C4-2B (cell line): ENCODE measurements around the gene MRPL10.

ENCODE experiments used
- ZFX ChIP-seq: fragments of 450-650 bp; IDR thresholded peaks from 2 replicates; pipeline ENCODE4 v1.6.1; 2017
- TF ChIP-seq, protein P1 (sequence below): fragments of 450-650 bp; conservative IDR thresholded peaks from 2 replicates; pipeline ENCODE4 v1.5.1; 2017; ENCODE audit warnings: mild to moderate bottlenecking

DNA sequence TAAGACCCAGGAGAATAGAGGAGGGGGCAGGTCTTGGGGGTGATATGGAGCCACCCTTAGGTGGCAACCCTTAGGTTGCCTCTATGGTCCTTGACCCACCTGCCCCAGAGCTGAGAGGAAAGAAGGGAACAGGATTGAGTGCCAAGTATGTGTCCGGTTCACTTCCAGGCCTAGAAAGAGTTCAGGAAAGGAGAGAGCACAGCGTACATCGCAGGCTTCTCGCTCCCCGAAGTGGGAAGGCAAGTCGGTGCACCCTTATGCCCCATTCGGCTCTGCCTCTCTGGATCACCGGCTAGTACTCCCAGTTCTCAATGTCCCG, 19.0 kb upstream of the MRPL10 start:
- TF ChIP-seq, protein P1, sequence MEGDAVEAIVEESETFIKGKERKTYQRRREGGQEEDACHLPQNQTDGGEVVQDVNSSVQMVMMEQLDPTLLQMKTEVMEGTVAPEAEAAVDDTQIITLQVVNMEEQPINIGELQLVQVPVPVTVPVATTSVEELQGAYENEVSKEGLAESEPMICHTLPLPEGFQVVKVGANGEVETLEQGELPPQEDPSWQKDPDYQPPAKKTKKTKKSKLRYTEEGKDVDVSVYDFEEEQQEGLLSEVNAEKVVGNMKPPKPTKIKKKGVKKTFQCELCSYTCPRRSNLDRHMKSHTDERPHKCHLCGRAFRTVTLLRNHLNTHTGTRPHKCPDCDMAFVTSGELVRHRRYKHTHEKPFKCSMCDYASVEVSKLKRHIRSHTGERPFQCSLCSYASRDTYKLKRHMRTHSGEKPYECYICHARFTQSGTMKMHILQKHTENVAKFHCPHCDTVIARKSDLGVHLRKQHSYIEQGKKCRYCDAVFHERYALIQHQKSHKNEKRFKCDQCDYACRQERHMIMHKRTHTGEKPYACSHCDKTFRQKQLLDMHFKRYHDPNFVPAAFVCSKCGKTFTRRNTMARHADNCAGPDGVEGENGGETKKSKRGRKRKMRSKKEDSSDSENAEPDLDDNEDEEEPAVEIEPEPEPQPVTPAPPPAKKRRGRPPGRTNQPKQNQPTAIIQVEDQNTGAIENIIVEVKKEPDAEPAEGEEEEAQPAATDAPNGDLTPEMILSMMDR: no peak
- no peak for TF ChIP-seq ZFX
